Prostate gland (tissue), 2 donors: ENCODE results near the gene FBXL7. TPM values are rescaled to one million over a fixed set of nuclear protein-coding genes. Genes with fewer than 3 reads are reported as not detected.
A peak's percentile ranks its signal among the peaks of the same experiment; 100 is the strongest.

Experiments used
- DNase-seq: peaks from one replicate; pipeline ENCODE4 v3.0.0-alpha.2; 2019; ENCODE audit warnings: low spot score
- H3K27ac ChIP-seq, 2 donors: fragments of 200-600 bp; sonication (generic); 2 replicates each; pipeline ENCODE4 v1.5.1; 2017 to 2019
- H3K27me3 ChIP-seq: fragments of 200-600 bp; sonication (generic); replicated peaks from 2 replicates; pipeline ENCODE4 v1.5.1; 2019; ENCODE audit not compliant: insufficient read depth
- H3K36me3 ChIP-seq, 2 donors: fragments of 200-600 bp; sonication (generic); 1 replicate in 1 of 2; 2 replicates in 1 of 2; pipeline versions ENCODE4 v1.5.1 to v1.8.1; 2017 to 2019
- H3K4me1 ChIP-seq: fragments of 200-600 bp; sonication (generic); replicated peaks from 2 replicates; pipeline ENCODE4 v1.5.1; 2019
- H3K4me3 ChIP-seq, 2 donors: fragments of 200-600 bp; sonication (generic); 2 replicates each; pipeline ENCODE4 v1.5.1; 2017 to 2019
- H3K9me3 ChIP-seq: fragments of 200-600 bp; sonication (generic); 2 replicates; pipeline ENCODE4 v1.5.1; 2017
- CTCF ChIP-seq, 4 experiments: fragments of 200-600 bp in 2 of 4; fragments of 450-650 bp in 2 of 4; sonication (generic) in 2 of 4; IDR thresholded peaks; 1 replicate in 3 of 4; 2 replicates in 1 of 4; pipeline ENCODE4 v1.5.1; 2016 to 2019; ENCODE audit warnings: antibody characterized with exemption in 4 of 4, mild to moderate bottlenecking in 2 of 4, moderate library complexity in 2 of 4
- POLR2A ChIP-seq: fragments of 450-650 bp; IDR thresholded peaks from one replicate; pipeline ENCODE4 v1.6.1; 2016; ENCODE audit warnings: antibody characterized with exemption, mild to moderate bottlenecking
- POLR2AphosphoS5 ChIP-seq: sonication (generic); formaldehyde crosslinking; IDR thresholded peaks from one replicate; pipeline ENCODE4 v1.6.1; 2017; ENCODE audit warnings: antibody characterized with exemption
- whole genome bisulfite sequencing: methylation state at CpG from one replicate; pipeline ENCODE4 v1.1.5; 2018; 5-methylcytosine and 5-hydroxymethylcytosine counted together
- intact Hi-C: fragments of 100-400 bp; cut with DNase I; formaldehyde crosslinking; loops from one replicate; pipeline ENCODE4 v1.14.2; 2022
- total RNA-seq, 2 donors: library from RNA; depleted of rRNA; stranded (reverse); fragments of >200 nt; gene quantifications; one replicate each; pipeline ENCODE4 v1.1.0, GENCODE V29; 2016

Gene FBXL7
- total RNA-seq, 2 donors from 2014 or later: 21.2 to 24.2 TPM

GRCh38 chr5:15796096-15796495 is 296.1 kb downstream of the FBXL7 start:
- H3K4me3 ChIP-seq: no peak overlapping the region
- intact Hi-C loops: no loop called here

GRCh38 chr5:15796557-15796956 is 296.6 kb downstream of the FBXL7 start:
- no peaks in the 10 kb centered on the region for H3K36me3 ChIP-seq
- no peaks in the 10 kb centered on the region for H3K27me3 ChIP-seq
- H3K4me3 ChIP-seq: no peak overlapping the region
- TF ChIP-seq POLR2AphosphoS5: no peak
- no peaks in the 10 kb centered on the region for H3K9me3 ChIP-seq
- no peak for DNase-seq
- WGBS: 90% methylated on average over 6 of the region's 6 CpGs
- peaks cover 10% of the 10 kb centered on the region for H3K4me1 ChIP-seq
- no peak overlapping the region for H3K27ac ChIP-seq
- intact Hi-C loops: no loop called here

More at GRCh38 chr5:15796096-15796495, 296.1 kb downstream of the FBXL7 start:
- Histone ChIP-seq H3K36me3 (no peaks in the 10 kb centered on the region), H3K4me1 (peaks cover 10% of the 10 kb centered on the region), H3K27ac (no peak overlapping the region), H3K9me3 (no peaks in the 10 kb centered on the region), H3K27me3 (no peaks in the 10 kb centered on the region)
- 43% methylated on average over 2 of the region's 2 CpGs for WGBS
- no peak for DNase-seq
- no peak for TF ChIP-seq POLR2A
- TF ChIP-seq POLR2AphosphoS5: no peak
- no peak for TF ChIP-seq CTCF (IDR thresholded peaks at IDR 0.05)

GRCh38 chr5:15797116-15797515 is 297.1 kb downstream of the FBXL7 start:
- Histone ChIP-seq H3K4me1 (peaks cover 10% of the 10 kb centered on the region), H3K36me3 (no peaks in the 10 kb centered on the region), H3K27ac (no peak overlapping the region), H3K27me3 (no peaks in the 10 kb centered on the region), H3K4me3 (no peak overlapping the region), H3K9me3 (no peaks in the 10 kb centered on the region)
- intact Hi-C loops: no loop called here
- 30% methylated on average over 1 of the region's 1 CpG for WGBS
- TF ChIP-seq POLR2AphosphoS5: no peak
- no peak for TF ChIP-seq POLR2A
- TF ChIP-seq CTCF (IDR thresholded peaks at IDR 0.05): no peak
- DNase-seq: no peak

GRCh38 chr5:15798006-15798405 is 298.0 kb downstream of the FBXL7 start:
- H3K27me3 ChIP-seq: no peaks in the 10 kb centered on the region
- no peaks in the 10 kb centered on the region for H3K36me3 ChIP-seq
- no peak overlapping the region for H3K27ac ChIP-seq
- H3K4me1 ChIP-seq: peaks cover 10% of the 10 kb centered on the region
- TF ChIP-seq POLR2AphosphoS5 (peak; percentile 70), POLR2A (no peak), CTCF (IDR thresholded peaks at IDR 0.05) (no peak)
- DNase-seq: peak; percentile 67
- whole genome bisulfite sequencing: 20% methylated on average over 3 of the region's 3 CpGs
- H3K9me3 ChIP-seq: no peaks in the 10 kb centered on the region
- H3K4me3 ChIP-seq: no peak overlapping the region
- intact Hi-C loops: no loop called here

GRCh38 chr5:15799014-15799413 is 299.0 kb downstream of the FBXL7 start:
- peaks cover 7% of the 10 kb centered on the region for H3K4me1 ChIP-seq
- WGBS: 86% methylated on average over 1 of the region's 1 CpG
- no peak overlapping the region for H3K27ac ChIP-seq
- intact Hi-C loops: no loop called here
- H3K27me3 ChIP-seq: no peaks in the 10 kb centered on the region
- DNase-seq: no peak
- no peak overlapping the region for H3K4me3 ChIP-seq
- H3K9me3 ChIP-seq: no peaks in the 10 kb centered on the region
- TF ChIP-seq CTCF (IDR thresholded peaks at IDR 0.05): no peak
- TF ChIP-seq POLR2AphosphoS5: no peak
- TF ChIP-seq POLR2A: no peak
- no peaks in the 10 kb centered on the region for H3K36me3 ChIP-seq
